Right lobe of liver (tissue), 4 donors: ENCODE measurements around the gene GREB1.

ENCODE experiments used
- CTCF ChIP-seq, 4 donors: fragments of 200-600 bp in 3 of 4; fragments of 450-650 bp in 1 of 4; IDR thresholded peaks; one replicate each; pipeline versions ENCODE4 v1.5.1 to v1.8.0; 2016 to 2022; ENCODE audit warnings: antibody characterized with exemption in 4 of 4, mild to moderate bottlenecking in 2 of 4
- POLR2A ChIP-seq: fragments of 450-650 bp; IDR thresholded peaks from one replicate; pipeline ENCODE4 v1.6.1; 2017; ENCODE audit warnings: antibody characterized with exemption, mild to moderate bottlenecking
- donor health status: DM: no; HTN: no; CAD: no.
- donor health status: DM: no; HTN: no; CAD: no.
- donor health status: DM: no; HTN: yes; CAD: no.

GRCh38 chr2:11502740-11503292 is 31.0 kb upstream of the GREB1 start:
- no peak for TF ChIP-seq CTCF (IDR thresholded peaks at IDR 0.05)
- TF ChIP-seq POLR2A = no peak
